Measurements from ENCODE around the gene LYST. TPM values are rescaled to one million over a fixed set of nuclear protein-coding genes. Genes with fewer than 3 reads are reported as not detected.

Gene LYST
- total and polyA plus RNA-seq, 2 donors (not counting 1 experiment from before 2014, with no cell fraction given) = 7.5 to 50.2 TPM

GRCh38 chr1:235657269-235657668 lies 209.4 kb downstream of the LYST start:
- H3K36me3 ChIP-seq (ENCODE audit: control insufficient read depth, insufficient read depth, low read length) = no peaks in the 10 kb centered on the region
- no peak overlapping the region for H3K4me2 ChIP-seq (ENCODE audit: extremely low read depth, insufficient read depth, low read length)
- no peaks in the 10 kb centered on the region for H3K79me2 ChIP-seq (ENCODE audit: control insufficient read depth, insufficient read depth, low read length)
- H2AFZ ChIP-seq (ENCODE audit: low read length) = no peak overlapping the region
- H3K27me3 ChIP-seq (ENCODE audit: control insufficient read depth, insufficient read depth, low read length) = peaks cover 2% of the 10 kb centered on the region
- no peak for DNase-seq (ENCODE audit: low read depth in 2 of 2)
- no peaks in the 10 kb centered on the region for H4K20me1 ChIP-seq (ENCODE audit: control insufficient read depth, extremely low read depth, insufficient read depth, low read length)
- no peak for TF ChIP-seq CTCF (conservative IDR thresholded peaks at IDR 0.05 in 1 of 2, IDR thresholded peaks at IDR 0.05 in 1 of 2; ENCODE audit: low read depth in 1 of 2, low read length in 2 of 2)
- TF ChIP-seq EZH2 (IDR thresholded peaks at IDR 0.05; ENCODE audit: low read length, missing control alignments) = no peak
- no peaks in the 10 kb centered on the region for H3K9me3 ChIP-seq (ENCODE audit: control insufficient read depth, insufficient read depth, low read depth, low read length)
- H3K27ac ChIP-seq (ENCODE audit: insufficient read depth, low read length) = no peak overlapping the region
- no peaks in the 10 kb centered on the region for H3K4me1 ChIP-seq (ENCODE audit: control insufficient read depth, extremely low read depth, insufficient read depth, low read length)
- H3K4me3 ChIP-seq (replicated peaks in 1 of 4; ENCODE audit: control extremely low read depth in 1 of 4, insufficient read depth in 1 of 4, low read depth in 3 of 4, low read length in 4 of 4) = no peak overlapping the region
- H3K9ac ChIP-seq (ENCODE audit: insufficient read depth, low read length) = no peak overlapping the region

GRCh38 chr1:235652364-235652763 lies 214.3 kb downstream of the LYST start:
- Histone ChIP-seq H3K79me2 (ENCODE audit: control insufficient read depth, insufficient read depth, low read length) (no peaks in the 10 kb centered on the region), H3K4me3 (replicated peaks in 1 of 4; ENCODE audit: control extremely low read depth in 1 of 4, insufficient read depth in 1 of 4, low read depth in 3 of 4, low read length in 4 of 4) (no peak overlapping the region), H3K27ac (ENCODE audit: insufficient read depth, low read length) (no peak overlapping the region), H3K9me3 (ENCODE audit: control insufficient read depth, insufficient read depth, low read depth, low read length) (no peaks in the 10 kb centered on the region), H3K27me3 (ENCODE audit: control insufficient read depth, insufficient read depth, low read length) (peaks cover 20% of the 10 kb centered on the region), H3K36me3 (ENCODE audit: control insufficient read depth, insufficient read depth, low read length) (no peaks in the 10 kb centered on the region), H3K4me2 (ENCODE audit: extremely low read depth, insufficient read depth, low read length) (no peak overlapping the region), H3K4me1 (ENCODE audit: control insufficient read depth, extremely low read depth, insufficient read depth, low read length) (no peaks in the 10 kb centered on the region), H2AFZ (ENCODE audit: low read length) (no peak overlapping the region), H4K20me1 (ENCODE audit: control insufficient read depth, extremely low read depth, insufficient read depth, low read length) (no peaks in the 10 kb centered on the region), H3K9ac (ENCODE audit: insufficient read depth, low read length) (no peak overlapping the region)
- TF ChIP-seq EZH2 (IDR thresholded peaks at IDR 0.05; ENCODE audit: low read length, missing control alignments) (no peak), CTCF (conservative IDR thresholded peaks at IDR 0.05 in 1 of 2, IDR thresholded peaks at IDR 0.05 in 1 of 2; ENCODE audit: low read depth in 1 of 2, low read length in 2 of 2) (no peak)
- no peak for DNase-seq (ENCODE audit: low read depth in 2 of 2)

- no peaks in the 10 kb centered on the region for H3K36me3 ChIP-seq (ENCODE audit: control insufficient read depth, insufficient read depth, low read length)
- no peaks in the 10 kb centered on the region for H3K4me1 ChIP-seq (ENCODE audit: control insufficient read depth, extremely low read depth, insufficient read depth, low read length)
- H3K79me2 ChIP-seq (ENCODE audit: control insufficient read depth, insufficient read depth, low read length) = no peaks in the 10 kb centered on the region
- no peaks in the 10 kb centered on the region for H4K20me1 ChIP-seq (ENCODE audit: control insufficient read depth, extremely low read depth, insufficient read depth, low read length)
- H3K27ac ChIP-seq (ENCODE audit: insufficient read depth, low read length) = no peak overlapping the region
- no peak overlapping the region for H2AFZ ChIP-seq (ENCODE audit: low read length)
- no peaks in the 10 kb centered on the region for H3K9me3 ChIP-seq (ENCODE audit: control insufficient read depth, insufficient read depth, low read depth, low read length)
- no peak overlapping the region for H3K9ac ChIP-seq (ENCODE audit: insufficient read depth, low read length)
- DNase-seq (ENCODE audit: low read depth in 2 of 2) = no peak
- peaks cover 21% of the 10 kb centered on the region for H3K27me3 ChIP-seq (ENCODE audit: control insufficient read depth, insufficient read depth, low read length)
- TF ChIP-seq EZH2 (IDR thresholded peaks at IDR 0.05; ENCODE audit: low read length, missing control alignments) (no peak), CTCF (conservative IDR thresholded peaks at IDR 0.05 in 1 of 2, IDR thresholded peaks at IDR 0.05 in 1 of 2; ENCODE audit: low read depth in 1 of 2, low read length in 2 of 2) (no peak)
- peak overlapping the region in 1 of 4 experiments; percentile 28 for H3K4me3 ChIP-seq (replicated peaks in 1 of 4; ENCODE audit: control extremely low read depth in 1 of 4, insufficient read depth in 1 of 4, low read depth in 3 of 4, low read length in 4 of 4)
- H3K4me2 ChIP-seq (ENCODE audit: extremely low read depth, insufficient read depth, low read length) = peak overlapping the region; percentile 71
Observed at GRCh38 chr1:235651170-235651806, 215.4 kb downstream of the LYST start.

Measured in fibroblast of lung (primary cell).